Hepatic stellate cell (primary cell): ENCODE measurements around the gene CCL24.
"Not testable (repeated sequence)": the region's sequence is repeated elsewhere in the genome, so short reads cannot be mapped to it uniquely, and the experiment has no call there.

Source experiments
- DNase-seq: peaks from one replicate; pipeline ENCODE4 v3.0.0; 2011; ENCODE audit warnings: low spot score

Gene CCL24

DNA sequence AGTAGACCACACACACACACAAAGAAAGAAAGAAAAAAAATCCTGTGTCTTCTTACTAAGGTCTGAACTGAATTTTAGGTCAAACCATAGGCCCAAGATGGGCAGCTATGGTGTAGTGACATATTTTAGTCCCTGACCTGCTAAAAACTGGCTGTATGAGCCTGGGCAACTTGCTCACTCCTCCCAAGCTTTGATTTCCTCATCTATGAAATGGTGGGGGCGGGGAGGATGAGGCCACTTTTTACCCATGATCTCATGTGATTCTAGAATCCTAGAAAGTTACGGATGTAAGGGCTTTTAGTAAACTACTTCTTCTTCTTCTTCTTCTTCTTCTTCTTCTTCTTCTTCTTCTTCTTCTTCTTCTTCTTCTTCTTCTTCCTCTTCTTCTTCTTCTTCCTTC lies 6.1 kb upstream of the CCL24 start:
- no peak for DNase-seq

- no peak for DNase-seq
Measured at GRCh38 chr7:75818472-75818871, 4.9 kb upstream of the CCL24 start.

GRCh38 chr7:75817116-75817515 lies 3.5 kb upstream of the CCL24 start:
- DNase-seq, result no peak

GRCh38 chr7:75815418-75816064 lies 1.9 kb upstream of the CCL24 start:
- DNase-seq, result no peak

DNA sequence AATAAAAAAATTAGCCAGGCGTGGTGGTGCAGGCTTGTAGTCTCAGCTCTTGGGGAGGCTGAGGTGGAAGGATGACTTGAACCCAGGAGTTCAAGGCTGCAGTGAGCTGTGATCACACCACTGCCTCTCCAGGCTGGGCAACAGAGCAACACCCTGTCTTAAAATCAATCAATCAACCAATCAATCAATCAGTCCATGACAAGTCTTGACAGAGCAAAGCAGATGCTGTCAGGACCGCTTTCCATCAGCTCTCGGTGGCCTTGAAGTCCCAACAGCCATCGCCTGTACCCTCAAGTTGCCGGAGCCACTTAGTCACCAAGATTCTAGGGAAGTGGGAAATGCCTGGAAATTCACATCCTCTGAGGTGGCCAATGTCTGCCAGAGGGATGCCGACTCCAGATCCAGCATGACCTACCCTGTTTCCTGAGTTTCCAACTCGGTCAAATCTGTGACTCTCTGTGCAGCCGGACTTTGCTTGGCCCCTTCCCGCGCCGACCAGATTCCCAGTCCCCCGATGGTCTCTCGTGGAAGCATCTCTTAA lies 871 bp upstream of the CCL24 start:
- peak; percentile 84 for DNase-seq

GRCh38 chr7:75813084-75813483 lies 522 bp downstream of the CCL24 start:
- DNase-seq, result peak; percentile 56

DNA sequence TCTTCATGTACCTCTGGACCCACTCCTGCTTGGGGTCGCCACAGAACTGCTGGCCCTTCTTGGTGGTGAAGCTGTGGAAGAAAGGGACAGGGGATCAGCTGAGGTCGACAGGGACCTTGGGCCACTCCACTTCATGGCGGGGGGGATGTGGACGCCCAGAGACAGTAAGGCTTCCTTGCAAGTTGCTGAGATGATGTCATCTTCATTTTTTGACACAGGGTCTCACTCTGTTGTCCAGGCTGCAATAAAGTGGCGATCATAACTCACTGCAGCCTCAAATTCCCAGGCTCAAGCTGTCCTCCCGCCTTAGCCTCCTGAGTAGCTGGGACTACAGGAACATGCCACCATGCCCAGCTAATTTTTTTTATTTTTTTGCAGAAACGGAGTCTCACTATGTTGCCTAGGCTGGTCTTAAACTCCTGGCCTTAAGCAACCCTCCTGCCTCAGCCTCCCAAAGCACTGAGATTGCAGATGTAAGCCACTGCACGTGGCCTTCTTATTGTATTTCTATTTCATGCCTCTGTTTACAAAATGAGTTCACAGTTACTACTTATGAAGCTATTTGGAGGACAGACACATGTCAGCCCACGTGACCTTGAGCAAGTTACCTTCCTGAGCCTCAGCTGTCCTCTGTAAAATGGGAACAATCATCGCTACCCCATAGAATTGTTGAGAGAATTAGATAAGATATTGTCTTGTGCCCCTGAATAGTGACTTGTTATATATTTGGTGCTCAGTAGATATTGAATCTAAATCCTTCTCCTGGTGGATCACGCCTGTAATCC lies 1.5 kb downstream of the CCL24 start:
- DNase-seq, result no peak

- DNase-seq, result no peak
Measured at GRCh38 chr7:75809396-75809795, 4.2 kb downstream of the CCL24 start.

DNA sequence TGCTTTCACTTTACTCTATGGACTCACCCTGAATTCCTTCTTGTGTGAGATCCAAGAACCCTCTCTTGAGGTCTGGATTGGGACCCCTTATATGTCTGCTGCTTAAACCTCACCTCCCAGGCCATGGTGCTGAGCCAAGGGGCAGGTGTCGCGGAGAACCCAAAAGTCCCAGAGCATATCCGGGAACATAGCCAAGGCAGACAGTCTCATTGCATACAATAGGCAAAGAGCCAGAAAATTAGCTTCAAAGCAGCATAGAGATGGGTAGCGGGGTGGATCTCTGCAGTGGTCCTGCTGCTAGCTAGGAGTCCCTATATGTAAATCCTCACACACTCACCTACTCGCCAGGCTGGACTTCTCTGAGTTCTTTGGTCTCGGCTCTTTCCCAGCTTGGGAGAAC lies 5.5 kb downstream of the CCL24 start:
- DNase-seq, result no peak

GRCh38 chr7:75807452-75807851 lies 6.2 kb downstream of the CCL24 start:
- no peak for DNase-seq

GRCh38 chr7:75806560-75807307 lies 6.9 kb downstream of the CCL24 start:
- no peak for DNase-seq

- DNase-seq, result no peak
Measured at GRCh38 chr7:75804705-75805104, 8.9 kb downstream of the CCL24 start.

DNA sequence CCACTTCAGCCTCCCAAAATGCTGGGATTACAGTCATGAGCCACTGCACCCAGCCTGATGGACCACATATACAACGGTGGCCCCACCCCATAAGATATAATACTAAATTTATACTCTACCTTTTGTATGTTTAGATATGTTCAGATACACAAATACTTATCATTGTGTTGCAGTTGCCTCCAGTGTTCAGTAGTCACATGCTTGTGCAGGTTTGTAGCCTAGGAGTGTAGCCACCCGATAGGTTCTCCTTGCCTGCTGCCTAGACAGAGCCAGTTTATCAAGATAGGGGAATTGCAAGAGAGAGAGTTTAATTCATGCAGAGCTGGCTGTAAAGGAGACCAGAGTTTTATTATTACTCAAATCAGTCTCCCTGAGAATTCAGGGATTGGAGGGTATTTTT lies 9.6 kb downstream of the CCL24 start:
- DNase-seq, result no peak

- no peak for DNase-seq
Measured at GRCh38 chr7:75802552-75802821, 11.1 kb downstream of the CCL24 start.

- DNase-seq, result no peak
Measured at GRCh38 chr7:75798770-75799169, 14.8 kb downstream of the CCL24 start.

DNA sequence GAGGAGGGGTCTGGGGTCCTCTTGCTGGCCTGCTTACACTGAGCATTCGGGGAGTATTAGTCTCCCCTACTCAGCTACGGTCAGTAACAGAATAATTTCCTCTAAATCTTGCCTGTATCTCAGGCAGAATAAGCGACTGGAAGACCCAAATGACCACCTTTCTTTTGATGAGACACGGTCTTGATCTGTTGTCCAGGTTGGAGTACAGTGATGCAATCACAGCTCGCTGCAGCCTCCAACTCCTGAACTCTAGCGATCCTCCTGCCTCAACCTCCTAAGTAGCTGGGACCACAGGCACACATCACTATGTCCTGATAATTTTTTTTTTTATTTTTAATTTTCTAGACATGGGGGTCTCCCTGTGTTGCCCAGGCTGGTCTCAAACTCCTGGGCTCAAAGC lies 17.2 kb downstream of the CCL24 start:
- DNase-seq, result no peak

GRCh38 chr7:75795831-75796285 lies 17.7 kb downstream of the CCL24 start:
- DNase-seq, result no peak

DNA sequence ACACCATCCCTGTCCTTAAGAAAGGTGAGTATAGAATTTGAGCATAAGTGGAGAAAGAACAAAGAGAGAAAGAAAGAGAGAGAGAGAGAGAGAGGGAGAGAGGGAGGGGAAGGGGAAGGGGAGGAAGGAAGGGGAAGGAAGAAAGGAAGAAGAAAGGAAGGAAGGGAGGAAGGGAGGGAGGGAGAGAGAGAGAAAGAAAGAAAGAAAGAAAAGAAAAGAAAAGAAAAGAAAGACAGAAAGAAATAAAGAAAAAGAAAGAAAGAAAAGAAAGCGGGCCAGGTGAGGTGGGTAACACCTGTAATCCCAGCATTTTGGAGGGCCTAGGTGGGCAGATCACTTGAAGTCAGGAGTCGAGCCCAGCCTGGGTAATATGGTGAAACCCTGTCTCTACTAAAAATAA lies 19.9 kb downstream of the CCL24 start:
- no peak for DNase-seq

DNA sequence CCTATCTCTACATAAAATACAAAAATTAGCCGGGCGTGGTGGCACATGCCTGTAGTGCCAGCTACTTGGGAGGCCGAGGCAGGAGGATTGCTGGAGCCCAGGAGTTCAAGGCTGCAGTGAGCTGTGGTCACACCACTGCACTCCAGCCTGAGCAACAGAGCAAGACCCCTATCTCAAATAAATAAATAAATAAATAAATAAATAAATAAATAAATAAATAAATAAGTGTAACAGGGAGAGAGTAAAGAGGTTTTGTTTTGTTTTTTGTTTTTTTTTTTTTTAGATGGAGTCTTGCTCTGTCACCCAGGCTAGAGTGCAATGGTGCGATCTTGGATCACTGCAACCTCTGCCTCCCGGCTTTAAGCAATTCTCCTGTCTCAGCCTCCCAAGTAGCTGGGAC lies 21.0 kb downstream of the CCL24 start:
- DNase-seq, result not testable (repeated sequence)

GRCh38 chr7:75789361-75789924 lies 24.2 kb downstream of the CCL24 start:
- DNase-seq, result no peak

DNA sequence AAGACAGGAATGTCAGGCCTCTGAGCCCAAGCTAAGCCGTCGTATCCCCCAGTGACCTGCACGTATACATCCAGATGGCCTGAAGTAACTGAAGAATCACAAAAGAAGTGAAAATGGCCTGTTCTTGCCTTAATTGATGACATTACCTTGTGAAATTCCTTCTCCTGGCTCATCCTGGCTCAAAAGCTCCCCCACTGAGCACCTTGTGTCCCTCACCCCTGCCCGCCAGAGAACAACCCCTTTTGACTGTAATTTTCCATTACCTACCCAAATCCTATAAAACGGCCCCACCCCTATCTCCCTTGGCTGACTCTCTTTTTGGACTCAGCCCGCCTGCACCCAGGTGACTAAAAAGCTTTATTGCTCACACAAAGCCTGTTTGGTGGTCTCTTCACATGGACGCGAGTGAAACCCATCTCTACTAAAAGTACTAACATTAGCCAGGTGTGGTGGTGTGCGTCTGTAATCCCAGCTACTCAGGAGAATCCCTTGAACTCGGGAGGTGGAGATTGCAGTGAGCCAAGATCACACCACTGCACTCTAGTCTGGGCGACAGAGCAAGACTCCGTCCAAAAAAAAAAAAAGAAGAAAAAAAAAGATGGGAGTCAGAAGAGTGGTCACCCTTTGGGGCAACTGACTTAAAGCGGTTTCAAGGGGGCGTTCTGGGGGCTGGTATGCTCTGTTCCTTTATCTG lies 25.3 kb downstream of the CCL24 start:
- not testable (repeated sequence) for DNase-seq

- not testable (repeated sequence) for DNase-seq
Measured at GRCh38 chr7:75783058-75783457, 30.5 kb downstream of the CCL24 start.
